K562 (cell line): ENCODE results near the gene DNAJC12. TPM values are rescaled to one million over a fixed set of nuclear protein-coding genes. Genes with fewer than 3 reads are reported as not detected.

Experiments used
- ARID1B ChIP-seq: fragments of 450-650 bp; IDR thresholded peaks from 2 replicates; pipeline ENCODE4 v1.6.1; 2016; ENCODE audit warnings: antibody characterized with exemption, mild to moderate bottlenecking, inconsistent platforms
- BRD9 ChIP-seq: fragments of 450-650 bp; IDR thresholded peaks from 2 replicates; pipeline ENCODE4 v1.6.1; 2018; ENCODE audit warnings: low read depth; ENCODE audit not compliant: partially characterized antibody
- CCAR2 ChIP-seq: fragments of 200-400 bp; formaldehyde crosslinking; IDR thresholded peaks from 2 replicates; pipeline ENCODE4 v1.6.1; 2017; ENCODE audit warnings: mild to moderate bottlenecking, low read depth, low read length
- ETV5 ChIP-seq: sonication (generic); formaldehyde crosslinking; IDR thresholded peaks from 2 replicates; pipeline ENCODE4 v1.4.0; 2020; ENCODE audit warnings: low read depth, mild to moderate bottlenecking, missing genetic modification reagents
- MXD1 ChIP-seq: fragments of 250-450 bp; sonication (Bioruptor Pico); IDR thresholded peaks from 2 replicates; pipeline ENCODE4 v1.8.0; 2021; ENCODE audit warnings: borderline replicate concordance, mild to moderate bottlenecking, moderate library complexity; ENCODE audit not compliant: poor library complexity, severe bottlenecking
- RBM22 ChIP-seq: fragments of 200-400 bp; formaldehyde crosslinking; IDR thresholded peaks from 2 replicates; pipeline ENCODE4 v1.6.1; 2018; ENCODE audit warnings: low read length, low read depth; ENCODE audit not compliant: poor library complexity, severe bottlenecking
- SIN3B ChIP-seq: fragments of 450-650 bp; IDR thresholded peaks from 2 replicates; pipeline ENCODE4 v1.6.1; 2017; ENCODE audit warnings: low read depth, mild to moderate bottlenecking, moderate library complexity
- SMARCA4 ChIP-seq: fragments of 450-650 bp; IDR thresholded peaks from 2 replicates; pipeline ENCODE4 v1.6.1; 2016
- SMARCA5 ChIP-seq: fragments of 450-650 bp; IDR thresholded peaks from 2 replicates; pipeline ENCODE4 v1.6.1; 2016
- THRAP3 ChIP-seq: fragments of 450-650 bp; IDR thresholded peaks from 2 replicates; pipeline ENCODE4 v1.6.1; 2016; ENCODE audit warnings: mild to moderate bottlenecking, inconsistent platforms, borderline replicate concordance
- ZBTB11 ChIP-seq, 3 experiments: fragments of 200-800 bp in 1 of 3; fragments of 250-450 bp in 1 of 3; fragments of 450-650 bp in 1 of 3; sonication (Bioruptor Pico) in 1 of 3; sonication (Bioruptor generic) in 1 of 3; formaldehyde crosslinking in 1 of 3; IDR thresholded peaks; 2 replicates each; pipeline versions ENCODE4 v1.6.1 to v1.8.0; 2016 to 2022; ENCODE audit warnings: mild to moderate bottlenecking in 2 of 3, missing genetic modification characterization in 2 of 3, missing compliant biosample characterization in 1 of 3, moderate library complexity in 1 of 3
- ZC3H4 ChIP-seq: sonication (generic); formaldehyde crosslinking; IDR thresholded peaks from 2 replicates; pipeline ENCODE4 v1.9.0; 2021; ENCODE audit warnings: missing genetic modification reagents, borderline replicate concordance
- ZFP36 ChIP-seq: fragments of 150-350 bp; IDR thresholded peaks from 2 replicates; pipeline ENCODE4 v1.6.1; 2018; ENCODE audit warnings: low read length, low read depth; ENCODE audit not compliant: partially characterized antibody
- ZNF764 ChIP-seq: fragments of 250-450 bp; sonication (Bioruptor Pico); IDR thresholded peaks from 2 replicates; pipeline ENCODE4 v1.4.0; 2020; ENCODE audit warnings: low read depth, mild to moderate bottlenecking, moderate library complexity
- polyA plus RNA-seq, 8 experiments: library from polyadenylated mRNA; depleted of rRNA in 4 of 8; stranded (reverse) in 5 of 8; unstranded in 3 of 8; fragments of >200 nt; fragmentation: Nextera tagmentation in 2 of 8; fragmentation: Illumina TruSeq in 1 of 8; extraction: Ambion mirVana in 2 of 8; extraction: Trizol in 1 of 8; gene quantifications; 2 replicates each; pipeline versions ENCODE4 v1.2.1 to v1.2.3, GENCODE V29; 2011 to 2014; ENCODE audit warnings: inconsistent platforms in 1 of 8, missing spikeins in 1 of 8
- total RNA-seq, 7 experiments: library from RNA; depleted of rRNA in 6 of 7; stranded (reverse); fragments of >200 nt in 6 of 7; fragmentation: Illumina TruSeq in 2 of 7; extraction: Trizol in 2 of 7; gene quantifications; 2 replicates each; pipeline versions ENCODE4 v1.2.1 to v1.2.3, GENCODE V29; 2011 to 2021; ENCODE audit warnings: low replicate concordance in 1 of 7
- TF ChIP-seq, protein P1 (sequence below): IDR thresholded peaks from 2 replicates; pipeline ENCODE4 v1.6.1; 2014; ENCODE audit warnings: antibody characterized with exemption
- TF ChIP-seq, protein P2 (sequence below): fragments of 250-450 bp; sonication (Bioruptor Pico); IDR thresholded peaks from 2 replicates; pipeline ENCODE4 v1.4.0; 2020; ENCODE audit warnings: mild to moderate bottlenecking, moderate library complexity

Gene DNAJC12
- total and polyA plus RNA-seq, 9 of the 15 experiments (the other 6 are each of a cell fraction or from before 2014, with no cell fraction given) = 7.4 to 95.9 (median 68.5) TPM

- TF ChIP-seq ZBTB11 (CRISPR knock-in tag; IDR thresholded peaks at IDR 0.05) (no peak), CCAR2 (no peak), SMARCA5 (no peak), SIN3B (no peak), SMARCA4 (no peak), ZFP36 (no peak), ARID1B (no peak), BRD9 (no peak), ZNF764 (CRISPR knock-in tag) (no peak), MXD1 (CRISPR knock-in tag) (no peak), ETV5 (CRISPR knock-in tag) (no peak), ZC3H4 (CRISPR knock-in tag) (no peak), THRAP3 (no peak), RBM22 (no peak)
- TF ChIP-seq, protein P1, sequence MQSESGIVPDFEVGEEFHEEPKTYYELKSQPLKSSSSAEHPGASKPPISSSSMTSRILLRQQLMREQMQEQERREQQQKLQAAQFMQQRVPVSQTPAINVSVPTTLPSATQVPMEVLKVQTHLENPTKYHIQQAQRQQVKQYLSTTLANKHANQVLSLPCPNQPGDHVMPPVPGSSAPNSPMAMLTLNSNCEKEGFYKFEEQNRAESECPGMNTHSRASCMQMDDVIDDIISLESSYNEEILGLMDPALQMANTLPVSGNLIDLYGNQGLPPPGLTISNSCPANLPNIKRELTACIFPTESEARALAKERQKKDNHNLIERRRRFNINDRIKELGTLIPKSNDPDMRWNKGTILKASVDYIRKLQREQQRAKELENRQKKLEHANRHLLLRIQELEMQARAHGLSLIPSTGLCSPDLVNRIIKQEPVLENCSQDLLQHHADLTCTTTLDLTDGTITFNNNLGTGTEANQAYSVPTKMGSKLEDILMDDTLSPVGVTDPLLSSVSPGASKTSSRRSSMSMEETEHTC = no peak
- TF ChIP-seq, protein P2, sequence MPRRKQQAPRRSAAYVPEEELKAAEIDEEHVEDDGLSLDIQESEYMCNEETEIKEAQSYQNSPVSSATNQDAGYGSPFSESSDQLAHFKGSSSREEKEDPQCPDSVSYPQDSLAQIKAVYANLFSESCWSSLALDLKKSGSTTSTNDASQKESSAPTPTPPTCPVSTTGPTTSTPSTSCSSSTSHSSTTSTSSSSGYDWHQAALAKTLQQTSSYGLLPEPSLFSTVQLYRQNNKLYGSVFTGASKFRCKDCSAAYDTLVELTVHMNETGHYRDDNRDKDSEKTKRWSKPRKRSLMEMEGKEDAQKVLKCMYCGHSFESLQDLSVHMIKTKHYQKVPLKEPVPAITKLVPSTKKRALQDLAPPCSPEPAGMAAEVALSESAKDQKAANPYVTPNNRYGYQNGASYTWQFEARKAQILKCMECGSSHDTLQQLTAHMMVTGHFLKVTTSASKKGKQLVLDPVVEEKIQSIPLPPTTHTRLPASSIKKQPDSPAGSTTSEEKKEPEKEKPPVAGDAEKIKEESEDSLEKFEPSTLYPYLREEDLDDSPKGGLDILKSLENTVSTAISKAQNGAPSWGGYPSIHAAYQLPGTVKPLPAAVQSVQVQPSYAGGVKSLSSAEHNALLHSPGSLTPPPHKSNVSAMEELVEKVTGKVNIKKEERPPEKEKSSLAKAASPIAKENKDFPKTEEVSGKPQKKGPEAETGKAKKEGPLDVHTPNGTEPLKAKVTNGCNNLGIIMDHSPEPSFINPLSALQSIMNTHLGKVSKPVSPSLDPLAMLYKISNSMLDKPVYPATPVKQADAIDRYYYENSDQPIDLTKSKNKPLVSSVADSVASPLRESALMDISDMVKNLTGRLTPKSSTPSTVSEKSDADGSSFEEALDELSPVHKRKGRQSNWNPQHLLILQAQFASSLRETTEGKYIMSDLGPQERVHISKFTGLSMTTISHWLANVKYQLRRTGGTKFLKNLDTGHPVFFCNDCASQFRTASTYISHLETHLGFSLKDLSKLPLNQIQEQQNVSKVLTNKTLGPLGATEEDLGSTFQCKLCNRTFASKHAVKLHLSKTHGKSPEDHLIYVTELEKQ (CRISPR knock-in tag) = no peak
- TF ChIP-seq, all 486 proteins: peak for 0
These were observed 5.3 kb upstream of the DNAJC12 start (continued) for GRCh38 chr10:67843284-67843683.
